ENCODE data around the gene HEXIM2. TPM values are rescaled to one million over a fixed set of nuclear protein-coding genes. Genes with fewer than 3 reads are reported as not detected.

Gene HEXIM2
- total RNA-seq, 1 donor from 2014 or later = 13.0 TPM

GRCh38 chr17:45144199-45145034 is 17.3 kb upstream of the HEXIM2 start:
- no peak for DNase-seq (ENCODE audit: low spot score)
- TF ChIP-seq, protein P1, sequence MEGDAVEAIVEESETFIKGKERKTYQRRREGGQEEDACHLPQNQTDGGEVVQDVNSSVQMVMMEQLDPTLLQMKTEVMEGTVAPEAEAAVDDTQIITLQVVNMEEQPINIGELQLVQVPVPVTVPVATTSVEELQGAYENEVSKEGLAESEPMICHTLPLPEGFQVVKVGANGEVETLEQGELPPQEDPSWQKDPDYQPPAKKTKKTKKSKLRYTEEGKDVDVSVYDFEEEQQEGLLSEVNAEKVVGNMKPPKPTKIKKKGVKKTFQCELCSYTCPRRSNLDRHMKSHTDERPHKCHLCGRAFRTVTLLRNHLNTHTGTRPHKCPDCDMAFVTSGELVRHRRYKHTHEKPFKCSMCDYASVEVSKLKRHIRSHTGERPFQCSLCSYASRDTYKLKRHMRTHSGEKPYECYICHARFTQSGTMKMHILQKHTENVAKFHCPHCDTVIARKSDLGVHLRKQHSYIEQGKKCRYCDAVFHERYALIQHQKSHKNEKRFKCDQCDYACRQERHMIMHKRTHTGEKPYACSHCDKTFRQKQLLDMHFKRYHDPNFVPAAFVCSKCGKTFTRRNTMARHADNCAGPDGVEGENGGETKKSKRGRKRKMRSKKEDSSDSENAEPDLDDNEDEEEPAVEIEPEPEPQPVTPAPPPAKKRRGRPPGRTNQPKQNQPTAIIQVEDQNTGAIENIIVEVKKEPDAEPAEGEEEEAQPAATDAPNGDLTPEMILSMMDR (IDR thresholded peaks at IDR 0.05; ENCODE audit: unreplicated experiment) = no peak
- peaks cover 14% of the 10 kb centered on the region for H3K4me1 Mint-ChIP-seq (ENCODE audit: unreplicated experiment)
- H3K9me3 Mint-ChIP-seq (ENCODE audit: unreplicated experiment) = no peaks in the 10 kb centered on the region
- H3K27ac Mint-ChIP-seq (ENCODE audit: unreplicated experiment) = no peak overlapping the region
- H3K27me3 Mint-ChIP-seq (ENCODE audit: unreplicated experiment) = peaks cover 20% of the 10 kb centered on the region
- H3K36me3 Mint-ChIP-seq (ENCODE audit: low read depth, unreplicated experiment) = peaks cover 3% of the 10 kb centered on the region
- no peak overlapping the region for H3K4me3 Mint-ChIP-seq (ENCODE audit: unreplicated experiment)

DNA sequence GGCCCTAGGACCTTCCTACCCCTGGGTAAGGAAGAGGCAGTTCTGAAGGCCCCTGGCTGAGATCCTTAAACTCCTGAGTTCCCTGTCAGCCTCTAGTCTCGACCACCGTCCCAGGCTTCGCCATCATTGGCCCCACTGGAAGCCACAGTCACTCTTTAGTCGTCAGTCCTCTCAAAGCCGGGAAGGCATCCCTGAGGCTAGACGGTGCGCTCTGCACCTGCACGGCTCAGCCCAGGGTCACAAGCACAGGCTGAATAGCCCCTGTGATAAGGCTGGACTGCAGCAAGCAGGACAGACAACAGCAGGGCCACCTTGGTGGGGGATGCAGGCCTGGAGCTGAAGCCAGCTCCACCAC is 16.7 kb upstream of the HEXIM2 start:
- H3K9me3 Mint-ChIP-seq (ENCODE audit: unreplicated experiment) = no peaks in the 10 kb centered on the region
- peaks cover 3% of the 10 kb centered on the region for H3K36me3 Mint-ChIP-seq (ENCODE audit: low read depth, unreplicated experiment)
- H3K4me1 Mint-ChIP-seq (ENCODE audit: unreplicated experiment) = peaks cover 16% of the 10 kb centered on the region
- TF ChIP-seq, protein P1 (IDR thresholded peaks at IDR 0.05; ENCODE audit: unreplicated experiment) = no peak
- H3K4me3 Mint-ChIP-seq (ENCODE audit: unreplicated experiment) = no peak overlapping the region
- no peak overlapping the region for H3K27ac Mint-ChIP-seq (ENCODE audit: unreplicated experiment)
- no peak for DNase-seq (ENCODE audit: low spot score)
- peaks cover 20% of the 10 kb centered on the region for H3K27me3 Mint-ChIP-seq (ENCODE audit: unreplicated experiment)

DNA sequence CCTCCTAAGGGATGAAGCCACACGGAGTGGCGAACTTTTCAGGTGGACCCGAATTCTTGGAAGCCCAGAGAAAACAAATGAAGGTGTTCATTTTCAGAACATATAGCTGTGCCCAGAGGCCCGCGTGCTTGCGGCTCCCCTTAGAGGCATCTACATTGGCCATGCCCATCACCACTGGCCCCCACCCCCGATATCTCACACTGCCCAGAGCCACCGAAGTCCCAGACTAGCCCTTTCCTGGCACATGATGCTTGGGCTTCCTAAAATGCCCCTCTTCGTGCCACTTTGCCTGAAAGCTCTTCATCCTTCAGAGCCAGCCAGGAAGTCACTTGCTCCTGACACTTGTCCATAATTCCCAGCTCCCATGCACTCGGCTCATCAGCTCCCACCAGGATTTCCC is 15.5 kb upstream of the HEXIM2 start:
- Mint-ChIP-seq H3K36me3 (ENCODE audit: low read depth, unreplicated experiment) (peaks cover 3% of the 10 kb centered on the region), H3K4me3 (ENCODE audit: unreplicated experiment) (peak overlapping the region; percentile 99), H3K9me3 (ENCODE audit: unreplicated experiment) (no peaks in the 10 kb centered on the region), H3K4me1 (ENCODE audit: unreplicated experiment) (peaks cover 20% of the 10 kb centered on the region), H3K27ac (ENCODE audit: unreplicated experiment) (peak overlapping the region; percentile 2), H3K27me3 (ENCODE audit: unreplicated experiment) (peaks cover 20% of the 10 kb centered on the region)
- TF ChIP-seq, protein P1 (IDR thresholded peaks at IDR 0.05; ENCODE audit: unreplicated experiment) = no peak
- no peak for DNase-seq (ENCODE audit: low spot score)

GRCh38 chr17:45146592-45146889 is 15.1 kb upstream of the HEXIM2 start:
- H3K36me3 Mint-ChIP-seq (ENCODE audit: low read depth, unreplicated experiment) = peaks cover 3% of the 10 kb centered on the region
- H3K4me1 Mint-ChIP-seq (ENCODE audit: unreplicated experiment) = peaks cover 24% of the 10 kb centered on the region

More at GRCh38 chr17:45146592-45146889, 15.1 kb upstream of the HEXIM2 start:
- TF ChIP-seq, protein P1 (IDR thresholded peaks at IDR 0.05; ENCODE audit: unreplicated experiment) = no peak
- no peak for DNase-seq (ENCODE audit: low spot score)
- Mint-ChIP-seq H3K27ac (ENCODE audit: unreplicated experiment) (peak overlapping the region; percentile 94), H3K4me3 (ENCODE audit: unreplicated experiment) (peak overlapping the region; percentile 99), H3K9me3 (ENCODE audit: unreplicated experiment) (no peaks in the 10 kb centered on the region), H3K27me3 (ENCODE audit: unreplicated experiment) (peaks cover 20% of the 10 kb centered on the region)

Measured in endothelial cell (in vitro differentiated cells).